Smooth muscle cell of the coronary artery (primary cell): ENCODE measurements around the gene CENPV. TPM values are rescaled to one million over a fixed set of nuclear protein-coding genes. Genes with fewer than 3 reads are reported as not detected.

Experiments used
- total RNA-seq: library from RNA; depleted of rRNA; stranded (reverse); fragments of >200 nt; gene quantifications from 2 replicates; pipeline ENCODE4 v1.2.3, GENCODE V29; 2014; ENCODE audit warnings: low replicate concordance

The CENPV gene
- total RNA-seq, result 4.8 and 28.1 TPM in 2 replicates

DNA sequence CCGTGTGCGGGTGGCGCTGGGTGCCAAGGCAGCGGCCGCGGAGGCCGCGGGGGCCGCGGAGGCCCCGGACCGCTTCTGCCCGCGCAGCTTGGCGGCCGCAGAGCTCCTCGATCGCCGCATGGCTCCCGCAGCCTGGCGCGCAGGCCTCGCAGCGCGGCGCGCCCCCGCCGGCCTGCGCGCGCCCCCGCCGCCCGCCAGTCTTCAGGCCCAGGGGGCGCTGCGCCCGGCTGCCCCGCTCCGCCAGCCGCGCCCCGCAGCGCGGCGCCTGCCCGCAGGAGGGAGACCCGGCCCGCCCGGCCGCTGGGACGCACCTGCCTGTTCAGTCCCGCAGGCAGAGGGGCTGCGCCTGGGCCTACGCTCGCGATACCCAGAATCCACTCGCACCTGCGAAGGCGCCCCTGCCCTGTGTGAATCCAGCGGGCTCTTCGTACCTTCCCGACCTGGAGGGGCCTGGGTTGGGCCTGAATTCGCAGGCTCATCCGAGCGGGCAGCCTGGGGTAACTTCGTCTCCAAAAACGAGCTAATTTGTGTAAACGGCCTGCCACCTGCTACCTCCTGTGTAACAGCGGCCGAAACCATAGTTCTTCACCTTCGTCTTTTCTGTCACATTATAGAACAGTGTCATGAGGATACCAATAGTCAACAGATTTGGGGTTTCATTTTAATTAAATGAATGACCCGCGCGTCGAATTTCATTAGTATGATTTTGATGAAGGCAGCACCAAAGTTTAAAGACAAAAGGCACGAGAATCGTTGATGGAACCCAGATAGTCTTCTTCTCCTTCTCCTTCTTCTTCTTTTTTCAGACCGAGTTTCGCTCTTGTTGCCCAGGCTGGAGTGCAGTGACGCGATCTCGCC is at the start of gene CENPV:
Gene CENPV, minus strand, starts transcription at position 153 of the 858 bp plus-strand sequence. Its CDS starts 33 bp downstream, at position 120.

DNA sequence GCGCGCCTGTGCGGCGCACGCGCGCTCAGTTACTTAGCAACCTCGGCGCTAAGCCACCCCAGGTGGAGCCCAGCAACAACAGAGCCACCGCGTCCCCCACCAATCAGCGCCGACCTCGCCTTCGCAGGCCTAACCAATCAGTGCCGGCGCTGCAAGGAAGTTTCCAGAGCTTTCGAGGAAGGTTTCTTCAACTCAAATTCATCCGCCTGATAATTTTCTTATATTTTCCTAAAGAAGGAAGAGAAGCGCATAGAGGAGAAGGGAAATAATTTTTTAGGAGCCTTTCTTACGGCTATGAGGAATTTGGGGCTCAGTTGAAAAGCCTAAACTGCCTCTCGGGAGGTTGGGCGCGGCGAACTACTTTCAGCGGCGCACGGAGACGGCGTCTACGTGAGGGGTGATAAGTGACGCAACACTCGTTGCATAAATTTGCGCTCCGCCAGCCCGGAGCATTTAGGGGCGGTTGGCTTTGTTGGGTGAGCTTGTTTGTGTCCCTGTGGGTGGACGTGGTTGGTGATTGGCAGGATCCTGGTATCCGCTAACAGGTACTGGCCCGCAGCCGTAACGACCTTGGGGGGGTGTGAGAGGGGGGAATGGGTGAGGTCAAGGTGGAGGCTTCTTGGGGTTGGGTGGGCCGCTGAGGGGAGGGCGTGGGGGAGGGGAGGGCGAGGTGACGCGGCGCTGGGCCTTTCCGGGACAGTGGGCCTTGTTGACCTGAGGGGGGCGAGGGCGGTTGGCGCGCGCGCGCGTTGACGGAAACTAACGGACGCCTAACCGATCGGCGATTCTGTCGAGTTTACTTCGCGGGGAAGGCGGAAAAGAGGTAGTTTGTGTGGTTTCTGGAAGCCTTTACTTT is 27.6 kb upstream of the CENPV start, which contains the start of gene UBB:
Gene UBB, plus strand, starts transcription at position 452 of the 856 bp plus-strand sequence. CDS start 817 bp downstream, outside the sequence.

Other genes starting within 250 kb of the CENPV start
- 60.7 and 66.1 TPM in 2 replicates for gene NCOR1, start 137.9 kb downstream of the CENPV start, total RNA-seq
- 9.2 and 12.6 TPM in 2 replicates for gene PIGL, start 136.3 kb downstream of the CENPV start, total RNA-seq
- gene UBB, start 27.6 kb upstream of the CENPV start, total RNA-seq, result 3,973 and 7,249 TPM in 2 replicates
- gene TRPV2, start 62.1 kb upstream of the CENPV start, total RNA-seq, result 53.1 and 92.7 TPM in 2 replicates
- gene LRRC75A, start 138.7 kb upstream of the CENPV start, total RNA-seq, result 0.82 and 0.83 TPM in 2 replicates
- gene ZNF287, start 215.7 kb upstream of the CENPV start, total RNA-seq, result 2.2 and 5.3 TPM in 2 replicates